ENCODE measurements around the gene ACAA1. TPM values are rescaled to one million over a fixed set of nuclear protein-coding genes. Genes with fewer than 3 reads are reported as not detected.

ACAA1 gene
- total RNA-seq, 1 experiment from 2014 or later = 24.0 TPM

DNA sequence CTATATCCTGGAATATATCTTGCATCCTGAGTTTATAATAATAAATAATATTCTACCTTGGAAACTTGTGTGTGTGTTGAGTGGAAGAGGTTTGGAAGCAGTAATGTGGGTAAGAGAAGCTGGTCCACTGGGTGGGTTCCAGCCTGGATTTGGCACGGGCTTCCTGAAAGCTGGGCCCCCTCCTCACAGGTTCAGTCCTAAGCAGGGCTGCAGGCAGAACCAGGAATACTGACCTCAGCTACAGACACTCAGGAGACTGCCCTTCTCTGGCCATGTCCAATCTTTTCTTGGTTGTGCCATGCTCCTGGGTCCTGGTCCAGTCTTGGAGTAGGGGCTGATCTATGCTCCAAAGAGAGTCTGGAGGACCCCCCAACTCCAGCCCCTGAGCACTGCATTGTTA lies 6.0 kb upstream of the ACAA1 start:
- intact Hi-C loops (cut with micrococcal nuclease; ENCODE audit: unreplicated experiment) = no loop called here
- Histone ChIP-seq H3K36me3 (ENCODE audit: insufficient read depth, low read length, poor library complexity, severe bottlenecking) (no peaks in the 10 kb centered on the region), H3K9me3 (ENCODE audit: low read depth, low read length, poor library complexity, severe bottlenecking) (no peaks in the 10 kb centered on the region), H3K27ac (ENCODE audit: low read depth, low read length, poor library complexity, severe bottlenecking) (no peak overlapping the region), H3K4me3 (ENCODE audit: low read depth, low read length, poor library complexity, severe bottlenecking) (no peak overlapping the region), H3K4me1 (ENCODE audit: insufficient read depth, low read length, poor library complexity, severe bottlenecking) (no peaks in the 10 kb centered on the region), H3K27me3 (replicated peaks; ENCODE audit: insufficient read depth, low read depth, low read length, poor library complexity) (no peaks in the 10 kb centered on the region)
- no TSS peak for BruUV-seq (replicated peaks)
- TF ChIP-seq, protein P1, sequence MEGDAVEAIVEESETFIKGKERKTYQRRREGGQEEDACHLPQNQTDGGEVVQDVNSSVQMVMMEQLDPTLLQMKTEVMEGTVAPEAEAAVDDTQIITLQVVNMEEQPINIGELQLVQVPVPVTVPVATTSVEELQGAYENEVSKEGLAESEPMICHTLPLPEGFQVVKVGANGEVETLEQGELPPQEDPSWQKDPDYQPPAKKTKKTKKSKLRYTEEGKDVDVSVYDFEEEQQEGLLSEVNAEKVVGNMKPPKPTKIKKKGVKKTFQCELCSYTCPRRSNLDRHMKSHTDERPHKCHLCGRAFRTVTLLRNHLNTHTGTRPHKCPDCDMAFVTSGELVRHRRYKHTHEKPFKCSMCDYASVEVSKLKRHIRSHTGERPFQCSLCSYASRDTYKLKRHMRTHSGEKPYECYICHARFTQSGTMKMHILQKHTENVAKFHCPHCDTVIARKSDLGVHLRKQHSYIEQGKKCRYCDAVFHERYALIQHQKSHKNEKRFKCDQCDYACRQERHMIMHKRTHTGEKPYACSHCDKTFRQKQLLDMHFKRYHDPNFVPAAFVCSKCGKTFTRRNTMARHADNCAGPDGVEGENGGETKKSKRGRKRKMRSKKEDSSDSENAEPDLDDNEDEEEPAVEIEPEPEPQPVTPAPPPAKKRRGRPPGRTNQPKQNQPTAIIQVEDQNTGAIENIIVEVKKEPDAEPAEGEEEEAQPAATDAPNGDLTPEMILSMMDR (conservative IDR thresholded peaks at IDR 0.05; ENCODE audit: low read depth, low read length) = no peak
- TF ChIP-seq EZH2 (IDR thresholded peaks at IDR 0.05; ENCODE audit: borderline replicate concordance, low read depth, low read length, poor library complexity, severe bottlenecking) = no peak
- DNase-seq (ENCODE audit: low spot score) = no peak
- CTCF ChIA-PET = no interaction called here
- POLR2A ChIA-PET (ENCODE audit: low non-redundant PET) = no interaction called here

DNA sequence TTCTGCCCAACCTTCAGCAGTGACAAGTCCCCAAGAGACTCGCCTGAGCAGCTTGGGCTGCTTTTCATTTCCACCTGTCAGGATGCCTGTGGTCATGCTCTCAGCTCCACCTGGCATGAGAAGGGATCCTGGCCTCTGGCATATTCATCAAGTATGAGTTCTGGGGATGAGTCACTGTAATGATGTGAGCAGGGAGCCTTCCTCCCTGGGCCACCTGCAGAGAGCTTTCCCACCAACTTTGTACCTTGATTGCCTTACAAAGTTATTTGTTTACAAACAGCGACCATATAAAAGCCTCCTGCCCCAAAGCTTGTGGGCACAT lies 5.0 kb upstream of the ACAA1 start:
- intact Hi-C loops (cut with micrococcal nuclease; ENCODE audit: unreplicated experiment) = no loop called here
- no peak for TF ChIP-seq EZH2 (IDR thresholded peaks at IDR 0.05; ENCODE audit: borderline replicate concordance, low read depth, low read length, poor library complexity, severe bottlenecking)
- TF ChIP-seq, protein P1 (conservative IDR thresholded peaks at IDR 0.05; ENCODE audit: low read depth, low read length) = no peak
- DNase-seq (ENCODE audit: low spot score) = no peak
- no peak overlapping the region for H3K27ac ChIP-seq (ENCODE audit: low read depth, low read length, poor library complexity, severe bottlenecking)
- POLR2A ChIA-PET (ENCODE audit: low non-redundant PET) = no interaction called here
- no peaks in the 10 kb centered on the region for H3K27me3 ChIP-seq (replicated peaks; ENCODE audit: insufficient read depth, low read depth, low read length, poor library complexity)
- BruUV-seq (replicated peaks) = no TSS peak
- H3K4me3 ChIP-seq (ENCODE audit: low read depth, low read length, poor library complexity, severe bottlenecking) = no peak overlapping the region
- peaks cover 4% of the 10 kb centered on the region for H3K4me1 ChIP-seq (ENCODE audit: insufficient read depth, low read length, poor library complexity, severe bottlenecking)
- CTCF ChIA-PET = no interaction called here
- no peaks in the 10 kb centered on the region for H3K36me3 ChIP-seq (ENCODE audit: insufficient read depth, low read length, poor library complexity, severe bottlenecking)
- H3K9me3 ChIP-seq (ENCODE audit: low read depth, low read length, poor library complexity, severe bottlenecking) = no peaks in the 10 kb centered on the region

GRCh38 chr3:38141173-38141951 lies 4.4 kb upstream of the ACAA1 start:
- Histone ChIP-seq H3K4me3 (ENCODE audit: low read depth, low read length, poor library complexity, severe bottlenecking) (no peak overlapping the region), H3K27ac (ENCODE audit: low read depth, low read length, poor library complexity, severe bottlenecking) (no peak overlapping the region), H3K36me3 (ENCODE audit: insufficient read depth, low read length, poor library complexity, severe bottlenecking) (no peaks in the 10 kb centered on the region), H3K27me3 (replicated peaks; ENCODE audit: insufficient read depth, low read depth, low read length, poor library complexity) (no peaks in the 10 kb centered on the region), H3K9me3 (ENCODE audit: low read depth, low read length, poor library complexity, severe bottlenecking) (no peaks in the 10 kb centered on the region), H3K4me1 (ENCODE audit: insufficient read depth, low read length, poor library complexity, severe bottlenecking) (peaks cover 4% of the 10 kb centered on the region)
- DNase-seq (ENCODE audit: low spot score) = no peak
- BruUV-seq (replicated peaks) = no TSS peak
- ChIA-PET POLR2A (ENCODE audit: low non-redundant PET) (no interaction called here), CTCF (no interaction called here)
- no peak for TF ChIP-seq EZH2 (IDR thresholded peaks at IDR 0.05; ENCODE audit: borderline replicate concordance, low read depth, low read length, poor library complexity, severe bottlenecking)
- TF ChIP-seq, protein P1 (conservative IDR thresholded peaks at IDR 0.05; ENCODE audit: low read depth, low read length) = no peak
- intact Hi-C loops (cut with micrococcal nuclease; ENCODE audit: unreplicated experiment) = no loop called here

All from A673 (cell line).